GM18861 (cell line): ENCODE results near the gene CACNA2D4.

Source experiments
- ATAC-seq: cut with Tn5 transposase; IDR thresholded peaks from one replicate; pipeline ENCODE4 v1.9.1; 2021; ENCODE audit not compliant: unreplicated experiment

CACNA2D4 gene

DNA sequence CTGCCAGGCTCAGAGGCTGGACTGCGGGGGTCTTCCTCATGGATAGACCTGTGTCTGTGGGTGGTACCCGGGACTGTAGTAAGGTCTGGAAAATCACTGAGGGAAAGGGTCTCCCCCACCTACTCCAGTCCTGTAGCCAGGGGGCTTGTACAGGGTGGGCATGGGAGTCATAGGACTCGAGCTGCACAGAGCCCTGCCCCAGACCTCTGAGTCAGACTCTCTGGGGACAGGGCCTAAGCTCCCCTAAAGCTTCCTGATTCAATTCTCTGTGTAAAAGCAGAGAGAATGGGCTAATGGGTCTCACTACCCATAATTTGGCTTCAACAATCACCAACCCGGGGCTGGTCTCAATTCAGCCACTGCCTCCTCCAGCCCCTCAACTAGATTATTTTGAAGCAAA lies 71.0 kb downstream of the CACNA2D4 start:
- no peak for ATAC-seq

GRCh38 chr12:1846421-1847405 lies 71.7 kb downstream of the CACNA2D4 start:
- ATAC-seq: no peak

GRCh38 chr12:1845886-1846285 lies 72.6 kb downstream of the CACNA2D4 start:
- no peak for ATAC-seq

DNA sequence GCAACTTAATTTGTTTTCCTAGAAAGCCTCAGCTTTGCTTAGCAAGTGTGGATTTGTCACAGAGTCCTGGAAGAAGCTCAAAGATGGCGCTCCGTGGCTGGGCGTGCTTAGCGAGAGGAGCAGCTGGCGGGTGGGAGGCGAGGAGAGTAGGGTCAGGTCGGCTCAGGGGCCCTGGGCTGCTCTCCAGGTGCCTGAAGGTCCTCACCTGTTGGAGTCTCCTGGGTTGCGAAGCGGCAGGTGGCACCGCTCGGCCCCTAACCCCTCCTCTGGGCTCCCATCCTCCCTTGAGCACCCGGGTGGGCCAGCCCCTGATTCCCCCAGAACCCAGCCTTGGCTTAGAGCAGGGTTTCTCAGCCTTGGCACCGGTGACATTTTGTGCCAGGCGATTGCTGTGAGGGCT lies 73.0 kb downstream of the CACNA2D4 start:
- ATAC-seq: no peak

- ATAC-seq: no peak
These were observed 73.6 kb downstream of the CACNA2D4 start for GRCh38 chr12:1844661-1845409.

- no peak for ATAC-seq
These were observed 74.2 kb downstream of the CACNA2D4 start for GRCh38 chr12:1844223-1844622.

- no peak for ATAC-seq
These were observed 74.8 kb downstream of the CACNA2D4 start for GRCh38 chr12:1843641-1844005.

GRCh38 chr12:1842905-1843640 lies 75.4 kb downstream of the CACNA2D4 start:
- no peak for ATAC-seq

GRCh38 chr12:1842183-1842904 lies 76.1 kb downstream of the CACNA2D4 start:
- ATAC-seq: no peak

DNA sequence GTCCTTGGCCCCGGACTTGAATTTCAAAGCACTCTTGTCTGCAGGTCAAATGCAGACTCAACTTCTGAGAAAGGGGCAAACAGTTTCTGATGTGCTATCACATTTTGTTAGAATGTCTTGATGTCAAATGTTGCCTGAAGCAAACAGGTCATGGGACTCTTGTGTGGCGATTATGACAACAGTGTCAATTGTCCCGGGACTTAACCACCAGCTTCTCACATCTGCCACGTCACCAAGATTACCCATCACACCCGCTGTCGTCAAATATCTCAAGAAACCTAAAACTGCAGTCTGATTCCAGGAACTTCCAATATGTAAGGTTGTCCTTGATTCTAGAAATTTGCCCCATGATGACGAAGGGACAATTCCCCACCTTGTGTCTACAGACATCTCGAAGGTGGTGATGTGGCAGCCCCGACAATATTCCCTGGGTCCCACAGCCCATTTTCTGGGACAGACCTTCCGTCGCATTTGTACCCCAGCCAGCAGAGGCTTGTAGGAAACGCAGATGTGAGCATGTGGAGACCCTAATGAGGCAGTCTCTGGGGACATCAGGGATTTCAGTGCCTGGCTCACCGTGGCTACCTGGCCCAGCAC lies 76.8 kb downstream of the CACNA2D4 start:
- no peak for ATAC-seq

GRCh38 chr12:1840981-1841425 lies 77.4 kb downstream of the CACNA2D4 start:
- ATAC-seq: no peak

GRCh38 chr12:1839956-1840951 lies 78.2 kb downstream of the CACNA2D4 start:
- no peak for ATAC-seq

- no peak for ATAC-seq
These were observed 79.0 kb downstream of the CACNA2D4 start for GRCh38 chr12:1839464-1839863.

GRCh38 chr12:1838994-1839365 lies 79.5 kb downstream of the CACNA2D4 start:
- no peak for ATAC-seq

DNA sequence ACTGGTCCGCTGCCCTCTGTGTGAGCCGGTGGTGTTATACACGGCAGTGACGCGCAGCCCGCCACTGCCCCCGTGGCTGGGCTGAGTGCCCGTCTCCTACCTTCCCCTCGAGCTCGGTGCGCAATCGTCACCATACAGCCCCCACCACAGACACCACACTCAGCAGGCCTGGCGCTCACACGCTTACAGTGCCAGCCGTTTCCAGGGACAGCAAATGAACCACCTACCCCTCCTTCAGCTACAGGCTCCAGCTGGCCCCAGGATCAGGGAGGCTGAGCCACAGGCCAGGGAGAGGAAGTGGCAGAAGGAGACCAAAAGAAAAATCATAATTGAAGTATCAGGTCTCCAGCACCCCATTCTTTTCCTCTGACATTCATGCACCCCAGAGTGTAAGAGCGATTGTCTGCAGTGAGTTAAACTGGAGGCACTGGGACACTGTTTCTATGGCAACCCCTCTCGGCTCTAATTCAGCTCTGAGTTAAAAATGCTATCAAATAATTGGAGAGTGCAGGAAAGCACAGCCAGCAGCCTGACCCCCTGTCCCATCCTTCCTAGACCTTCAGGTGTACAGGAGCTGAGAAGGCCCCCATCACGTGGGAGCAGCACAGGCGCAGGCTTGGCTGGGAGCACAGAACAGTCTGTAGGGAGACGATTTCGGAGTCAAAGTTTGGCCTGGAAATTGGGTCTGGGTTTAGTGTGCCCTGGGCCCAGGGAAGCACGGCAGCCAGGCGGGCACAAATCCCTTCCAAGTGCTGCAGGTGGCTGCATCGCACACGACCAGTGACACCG lies 80.1 kb downstream of the CACNA2D4 start:
- ATAC-seq: no peak

- ATAC-seq: no peak
These were observed 80.8 kb downstream of the CACNA2D4 start for GRCh38 chr12:1837541-1838204.

DNA sequence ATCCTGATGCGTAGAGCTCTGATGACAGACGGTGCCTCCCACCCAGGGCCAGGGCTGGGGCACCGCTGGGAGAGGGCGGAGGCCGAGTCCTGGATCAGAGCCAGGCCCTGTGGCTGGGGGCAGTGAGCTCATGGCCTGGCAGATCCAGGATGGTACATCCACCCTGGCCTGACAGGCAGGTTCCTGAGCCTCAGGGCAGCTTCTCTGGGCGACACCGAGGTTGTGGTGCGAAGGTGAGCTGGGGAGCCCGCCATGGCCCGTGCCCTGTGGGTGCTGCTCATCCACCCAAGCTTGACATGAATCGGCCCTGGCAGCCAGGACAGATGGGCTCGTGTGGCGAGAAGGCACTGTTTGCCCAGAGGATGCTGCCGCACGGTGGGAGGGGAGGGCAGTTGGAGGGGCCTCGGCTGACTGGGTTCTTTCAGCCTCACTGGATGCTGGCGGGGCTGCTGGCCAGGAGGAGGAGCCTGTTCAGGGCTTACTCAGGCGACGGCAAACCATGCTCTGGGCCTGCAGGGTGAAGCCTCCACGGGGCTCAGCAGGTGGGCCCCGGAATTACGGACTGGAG lies 81.5 kb downstream of the CACNA2D4 start:
- ATAC-seq: no peak
